Measurements from ENCODE around the gene BTBD17.

- TF ChIP-seq CTCF (IDR thresholded peaks at IDR 0.05) (no peak), EZH2 (IDR thresholded peaks at IDR 0.05) (no peak), EZH2phosphoT487 (IDR thresholded peaks at IDR 0.05) (no peak)
Measured at GRCh38 chr17:74386386-74386785, 24.7 kb upstream of the BTBD17 start.
